Mucosa of descending colon (tissue), 3 donors: ENCODE results near the gene BANP. TPM values are rescaled to one million over a fixed set of nuclear protein-coding genes. Genes with fewer than 3 reads are reported as not detected.
A peak's percentile ranks its signal among the peaks of the same experiment; 100 is the strongest.
"Not testable (repeated sequence)": the region's sequence is repeated elsewhere in the genome, so short reads cannot be mapped to it uniquely, and the experiment has no call there.

Source experiments
- ATAC-seq: fragments of 200-7000 bp; cut with Tn5 transposase; one replicate; pipeline ENCODE4 v1.9.1; 2020; ENCODE audit warnings: mild to moderate bottlenecking, moderate library complexity
- DNase-seq, 3 donors: peaks; one replicate each; pipeline ENCODE4 v3.0.0-alpha.2; 2020
- H3K36me3 ChIP-seq: fragments of 200-600 bp; one replicate; pipeline ENCODE4 v1.8.0; 2021; ENCODE audit warnings: low read depth, mild to moderate bottlenecking
- H3K4me1 ChIP-seq: fragments of 200-600 bp; one replicate; pipeline ENCODE4 v1.8.0; 2021; ENCODE audit warnings: low read depth, mild to moderate bottlenecking
- H3K4me3 ChIP-seq: fragments of 200-600 bp; one replicate; pipeline ENCODE4 v1.8.0; 2021; ENCODE audit warnings: mild to moderate bottlenecking
- H3K9me3 ChIP-seq: fragments of 200-600 bp; one replicate; pipeline ENCODE4 v1.8.0; 2021; ENCODE audit warnings: mild to moderate bottlenecking
- CTCF ChIP-seq: fragments of 200-600 bp; IDR thresholded peaks from one replicate; pipeline ENCODE4 v1.8.0; 2022; ENCODE audit warnings: antibody characterized with exemption, mild to moderate bottlenecking
- intact Hi-C, 2 donors: fragments of 100-400 bp; cut with DNase I in 1 of 2; cut with micrococcal nuclease in 1 of 2; formaldehyde crosslinking; loops; one replicate each; pipeline versions ENCODE4 v1.11.0 to v1.11.1; 2022; cut with DNase I, micrococcal nuclease
- total RNA-seq, 3 donors: library from RNA; stranded (reverse); fragmentation: NEBNext Ultra II Directional in 2 of 3; extraction: Animal tissue kit (Norgen Biotek cat#: 25700) in 2 of 3; gene quantifications; one replicate each; pipeline versions ENCODE4 v1.2.1 to v1.2.4, GENCODE V29; 2021 to 2023
- donor health status: DM: no; HTN: no; CAD: no; lungs with moderate emphysema.
- donor health status: DM: no; HTN: no; CAD: no.
- donor health status: DM: no; HTN: yes; CAD: no.

Gene BANP
- total RNA-seq, 3 donors from 2014 or later = 24.4 to 36.0 (median 26.1) TPM

- intact Hi-C loops = no loop called here
- DNase-seq = no peak
- Histone ChIP-seq H3K4me1 (no peaks in the 10 kb centered on the region), H3K9me3 (no peaks in the 10 kb centered on the region), H3K36me3 (no peaks in the 10 kb centered on the region), H3K4me3 (no peak overlapping the region)
- TF ChIP-seq CTCF = no peak
- ATAC-seq = no peak
These were observed 169.6 kb downstream of the BANP start for GRCh38 chr16:88120812-88121211.

GRCh38 chr16:88121391-88121790 is 170.2 kb downstream of the BANP start:
- DNase-seq = peak in 1 of 3 donors; percentile 2
- H3K4me3 ChIP-seq, H3K36me3 ChIP-seq, ATAC-seq, H3K9me3 ChIP-seq, intact Hi-C loops, H3K4me1 ChIP-seq: not testable (repeated sequence)

- no peak for TF ChIP-seq CTCF
- no peak overlapping the region for H3K4me3 ChIP-seq
- intact Hi-C loops = no loop called here
- no peaks in the 10 kb centered on the region for H3K36me3 ChIP-seq
- DNase-seq = peak in 1 of 3 donors; percentile 30
- H3K4me1 ChIP-seq = no peaks in the 10 kb centered on the region
- ATAC-seq = no peak
- H3K9me3 ChIP-seq = no peaks in the 10 kb centered on the region
These were observed 170.8 kb downstream of the BANP start for GRCh38 chr16:88121886-88122580.

Other genes with a start within 250 kb of the BANP start
- gene KLHDC4, start 185.4 kb upstream of the BANP start, total RNA-seq = 10 to 100 TPM; 41.6 to 67.7 (median 46.4) TPM
- gene SLC7A5, start 81.9 kb upstream of the BANP start, total RNA-seq = 10 to 100 TPM in 1 of 3 donors, 1 to 10 TPM in 2; 1.9 to 13.7 (median 8.1) TPM
- gene CA5A, start 14.9 kb upstream of the BANP start, total RNA-seq = under 1 TPM in 2 of 3 donors, not detected in 1; 0.05 to 0.25 TPM